ENCODE data around the gene SRP54.
A peak's percentile ranks its signal among the peaks of the same experiment; 100 is the strongest.

SRP54 gene

DNA sequence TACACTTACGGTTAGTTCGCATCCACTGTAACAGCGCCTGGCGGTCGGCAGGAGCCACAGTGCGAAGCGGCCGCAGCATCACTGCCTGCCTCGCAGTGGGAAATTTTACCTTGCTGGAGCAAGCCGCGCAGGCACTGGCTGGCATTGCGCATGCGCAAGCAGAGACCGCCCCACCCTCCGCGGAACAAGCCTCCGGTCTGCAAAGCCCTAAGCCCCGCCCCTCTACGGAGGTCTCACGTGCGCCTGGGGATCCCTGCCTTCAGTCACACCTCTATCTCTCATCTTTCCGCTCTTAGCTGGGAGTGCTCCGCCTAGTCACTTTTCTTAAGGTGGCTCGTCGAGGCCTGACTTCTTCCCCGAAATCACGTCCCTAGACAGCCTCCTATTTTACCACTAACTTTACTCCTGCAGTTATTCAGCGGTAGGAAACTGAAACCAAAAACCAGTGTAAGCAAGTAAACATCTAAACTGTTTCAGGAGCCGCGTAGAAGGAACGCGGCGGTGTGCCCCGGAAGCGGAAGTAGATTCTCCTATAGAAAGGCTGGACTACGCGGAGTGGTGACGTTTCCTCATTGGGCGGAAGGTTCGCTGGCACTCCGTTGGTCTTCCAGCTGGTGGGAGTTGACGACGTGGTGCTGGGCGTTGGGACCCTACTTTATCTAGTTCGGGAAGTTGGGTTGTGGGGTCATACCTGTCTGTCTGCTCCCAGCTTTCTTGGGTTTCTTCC is at the start of gene SRP54:
Gene SRP54, plus strand, starts transcription at position 572 of the 727 bp plus-strand sequence. CDS start 13,718 bp downstream, outside the sequence.
- TF ChIP-seq, protein P1, sequence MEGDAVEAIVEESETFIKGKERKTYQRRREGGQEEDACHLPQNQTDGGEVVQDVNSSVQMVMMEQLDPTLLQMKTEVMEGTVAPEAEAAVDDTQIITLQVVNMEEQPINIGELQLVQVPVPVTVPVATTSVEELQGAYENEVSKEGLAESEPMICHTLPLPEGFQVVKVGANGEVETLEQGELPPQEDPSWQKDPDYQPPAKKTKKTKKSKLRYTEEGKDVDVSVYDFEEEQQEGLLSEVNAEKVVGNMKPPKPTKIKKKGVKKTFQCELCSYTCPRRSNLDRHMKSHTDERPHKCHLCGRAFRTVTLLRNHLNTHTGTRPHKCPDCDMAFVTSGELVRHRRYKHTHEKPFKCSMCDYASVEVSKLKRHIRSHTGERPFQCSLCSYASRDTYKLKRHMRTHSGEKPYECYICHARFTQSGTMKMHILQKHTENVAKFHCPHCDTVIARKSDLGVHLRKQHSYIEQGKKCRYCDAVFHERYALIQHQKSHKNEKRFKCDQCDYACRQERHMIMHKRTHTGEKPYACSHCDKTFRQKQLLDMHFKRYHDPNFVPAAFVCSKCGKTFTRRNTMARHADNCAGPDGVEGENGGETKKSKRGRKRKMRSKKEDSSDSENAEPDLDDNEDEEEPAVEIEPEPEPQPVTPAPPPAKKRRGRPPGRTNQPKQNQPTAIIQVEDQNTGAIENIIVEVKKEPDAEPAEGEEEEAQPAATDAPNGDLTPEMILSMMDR (conservative IDR thresholded peaks at IDR 0.05): 0 out of 2 replicates have a peak, but pooled peaks have one; percentile 27
- H3K27ac ChIP-seq: peak within 1 kb of the TSS; percentile 97

DNA sequence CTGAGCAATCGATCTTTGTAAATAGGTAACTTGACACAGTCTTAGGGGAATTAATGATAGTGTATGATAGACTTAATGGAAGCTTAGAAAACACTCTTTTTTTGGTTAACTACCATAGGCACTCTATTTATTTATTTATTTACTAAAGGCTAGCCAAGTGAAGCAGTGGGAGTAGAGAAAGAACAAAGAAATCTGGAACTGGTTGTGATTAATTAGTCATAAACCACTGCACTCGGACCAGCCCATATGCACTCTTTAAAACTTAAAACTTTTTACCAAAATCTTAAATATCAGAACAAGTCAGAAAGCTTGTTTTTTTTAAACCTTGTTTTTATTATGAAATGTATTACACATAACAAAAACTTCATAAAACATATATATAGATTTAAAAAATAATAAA is 49.5 kb upstream of the SRP54 start:
- TF ChIP-seq, protein P1 (conservative IDR thresholded peaks at IDR 0.05): no peak
- no peak overlapping the region for H3K27ac ChIP-seq

DNA sequence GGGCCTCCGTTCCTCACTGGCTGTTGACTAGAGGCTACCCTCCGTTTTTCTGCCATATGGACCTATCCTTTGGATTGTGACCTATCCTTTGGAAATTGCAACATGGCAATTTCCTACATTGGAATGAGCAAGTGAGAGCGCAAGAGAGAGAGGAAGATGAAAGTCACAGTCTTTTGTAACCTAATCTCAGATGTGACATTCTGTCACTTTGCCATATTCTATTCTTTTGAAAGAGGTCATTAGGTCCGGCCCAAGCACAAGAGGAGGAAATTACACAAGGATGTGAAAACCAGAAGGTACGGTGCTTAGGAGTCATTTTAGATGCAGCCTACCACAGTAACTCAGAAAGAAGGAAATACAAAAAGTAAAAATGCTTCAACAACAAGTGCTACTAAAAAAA is 47.3 kb upstream of the SRP54 start:
- TF ChIP-seq, protein P1 (conservative IDR thresholded peaks at IDR 0.05): no peak

DNA sequence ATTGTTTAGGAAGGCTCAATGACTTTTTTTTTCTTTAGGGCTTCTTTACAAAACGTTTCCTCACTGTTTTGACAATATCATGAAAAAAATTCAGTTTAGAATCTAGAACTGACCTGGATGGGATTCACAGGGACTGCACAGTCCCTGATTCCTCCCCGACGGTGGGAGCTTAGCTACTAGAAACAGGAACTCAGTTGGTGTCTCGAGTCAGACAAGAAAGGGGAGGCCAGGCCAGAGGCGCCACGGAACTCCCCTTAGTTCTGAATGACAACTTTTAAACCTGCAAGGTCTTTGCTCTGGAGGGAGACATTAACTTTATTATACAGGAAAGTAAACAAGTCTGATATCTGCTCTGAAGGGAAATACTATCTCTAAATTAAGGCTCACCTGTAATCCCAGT is 45.4 kb upstream of the SRP54 start:
- H3K27ac ChIP-seq: no peak overlapping the region
- TF ChIP-seq, protein P1 (conservative IDR thresholded peaks at IDR 0.05): no peak

More for the DNA sequence above, 47.3 kb upstream of the SRP54 start:
- no peak overlapping the region for H3K27ac ChIP-seq

DNA sequence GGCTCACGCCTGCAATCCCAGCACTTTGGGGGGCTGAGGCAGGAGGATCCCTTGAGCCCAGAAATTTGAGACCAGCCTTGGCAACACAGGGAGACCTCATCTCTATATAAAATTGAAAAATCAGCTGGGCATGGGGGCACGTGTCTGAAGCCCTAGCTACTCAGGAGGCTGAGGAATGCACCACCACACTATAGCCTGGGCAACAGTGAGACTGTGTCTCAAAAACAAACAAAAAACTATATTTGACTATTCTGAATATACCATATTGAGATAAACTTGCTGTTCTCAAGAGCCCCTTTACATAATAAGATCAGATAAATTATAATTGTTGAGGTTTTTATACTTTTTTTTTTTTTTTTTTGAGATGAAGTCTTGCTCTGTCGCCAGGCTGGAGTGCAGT is 44.9 kb upstream of the SRP54 start:
- H3K27ac ChIP-seq: no peak overlapping the region
- TF ChIP-seq, protein P1 (conservative IDR thresholded peaks at IDR 0.05): no peak

DNA sequence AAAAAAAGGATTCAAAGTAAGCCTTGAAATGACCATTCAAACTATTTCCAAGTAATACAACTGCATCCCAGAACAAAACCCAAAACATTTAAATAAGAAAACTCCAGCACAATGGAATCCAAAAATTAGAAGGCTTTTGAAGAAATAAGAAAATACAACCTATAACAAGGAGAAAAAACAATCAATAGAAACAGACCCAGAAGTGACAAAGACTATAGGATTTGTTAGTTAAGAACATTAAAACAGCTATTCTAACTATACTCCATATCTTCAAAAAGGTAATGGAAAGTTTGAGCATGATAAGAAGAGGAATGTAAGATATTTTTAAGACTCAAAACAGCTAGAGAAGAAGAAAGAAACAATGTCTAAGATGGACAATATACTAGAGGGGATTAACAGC is 39.3 kb upstream of the SRP54 start:
- TF ChIP-seq, protein P1 (conservative IDR thresholded peaks at IDR 0.05): no peak
- no peak overlapping the region for H3K27ac ChIP-seq

DNA sequence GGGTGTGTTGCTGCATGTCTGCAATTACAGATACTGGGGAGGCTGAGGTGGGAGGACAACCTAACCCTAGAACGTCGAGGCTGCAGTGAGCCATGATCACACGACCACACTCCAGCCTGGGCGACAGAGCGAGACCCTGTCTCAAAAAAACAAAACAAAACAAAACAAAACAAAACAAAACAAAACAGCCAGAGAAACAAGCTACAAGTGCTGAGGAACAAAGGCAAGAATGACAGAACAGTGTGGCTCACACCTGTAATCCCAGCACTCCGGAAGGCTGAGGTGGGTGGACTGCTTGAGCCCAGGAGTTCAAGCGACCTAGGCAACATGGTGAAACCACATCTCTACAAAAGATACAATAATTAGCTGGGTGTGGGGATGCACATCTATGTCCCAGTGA is 38.0 kb upstream of the SRP54 start:
- no peak overlapping the region for H3K27ac ChIP-seq
- TF ChIP-seq, protein P1 (conservative IDR thresholded peaks at IDR 0.05): no peak
